Posterior vena cava (tissue), 2 donors: Measurements from ENCODE around the gene LPCAT1. TPM values are rescaled to one million over a fixed set of nuclear protein-coding genes. Genes with fewer than 3 reads are reported as not detected.
"Not testable (repeated sequence)": the region's sequence is repeated elsewhere in the genome, so short reads cannot be mapped to it uniquely, and the experiment has no call there.

Experiments used
- DNase-seq: peaks from one replicate; pipeline ENCODE4 v3.0.0-alpha.2; 2020; ENCODE audit warnings: low spot score
- intact Hi-C, 2 donors: fragments of 100-400 bp; cut with DNase I; formaldehyde crosslinking; loops; one replicate each; pipeline versions ENCODE4 v1.14.1 to v1.14.2; 2022 to 2023
- total RNA-seq, 2 donors: library from RNA; stranded (reverse); fragmentation: NEBNext Ultra II Directional; extraction: Animal tissue kit (Norgen Biotek cat#: 25700); gene quantifications; one replicate each; pipeline ENCODE4 v1.2.1, GENCODE V29; 2021
- donor health status: DM: yes; HTN: yes; CAD: no.
- donor health status: DM: yes; HTN: yes; CAD: no.

The LPCAT1 gene
- total RNA-seq, 2 donors from 2014 or later: 30.8 to 36.9 TPM

DNA sequence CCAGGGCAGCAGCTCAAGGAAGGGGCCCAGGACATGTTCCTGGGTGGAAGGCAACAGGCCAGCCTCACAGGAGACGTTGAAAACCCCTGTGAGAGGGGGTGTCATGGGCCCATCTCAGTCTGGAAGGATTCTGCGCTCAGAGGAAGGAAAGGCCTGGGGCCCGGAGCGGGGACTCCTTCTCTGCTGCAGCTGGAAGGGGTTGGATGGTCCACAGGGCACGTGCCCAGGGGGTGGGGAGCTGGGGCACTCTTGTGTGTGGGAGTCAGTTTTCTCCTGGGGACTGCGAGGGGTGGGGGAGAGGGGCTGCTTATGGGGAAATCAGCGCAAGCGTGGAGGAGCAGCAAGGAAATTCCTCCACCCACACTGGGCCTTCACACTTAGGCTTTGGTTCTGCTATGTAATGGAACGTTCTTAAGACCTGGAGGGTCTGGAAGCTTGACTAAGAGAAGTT, 2.9 kb upstream of the LPCAT1 start:
- peak; percentile 67 for DNase-seq
- intact Hi-C loops: no loop called here

GRCh38 chr5:1526190-1526631, 2.5 kb upstream of the LPCAT1 start:
- peak; percentile 79 for DNase-seq
- intact Hi-C loops: no loop called here

DNA sequence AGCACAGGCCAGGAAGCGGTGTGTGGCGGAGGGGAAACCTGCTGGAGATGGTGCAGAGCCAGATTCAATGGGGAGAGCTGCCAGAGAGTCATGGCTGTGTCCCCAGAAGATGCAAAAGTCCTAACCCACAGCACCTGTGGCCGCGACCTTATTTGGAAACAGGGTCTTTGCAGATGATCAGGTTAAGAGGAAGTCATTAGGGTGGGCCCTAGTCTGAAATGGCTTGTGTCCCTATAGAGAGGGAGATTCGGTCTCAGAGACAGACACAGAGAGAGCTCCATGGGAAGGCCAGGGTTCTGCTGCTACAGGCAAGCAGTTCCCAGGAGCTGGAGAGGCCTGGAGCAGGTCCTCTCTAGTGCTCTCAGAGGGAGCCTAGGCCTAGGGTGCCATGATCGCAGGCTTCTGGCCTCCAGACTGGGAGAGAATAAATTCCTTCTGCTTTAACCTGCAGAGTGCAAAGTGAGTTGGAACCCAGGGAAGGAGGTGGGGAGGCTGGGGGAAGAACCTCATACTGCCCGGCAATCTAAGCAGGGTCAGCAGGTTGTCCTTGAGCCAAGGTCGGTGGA, 1.9 kb upstream of the LPCAT1 start:
- DNase-seq: peak; percentile 20
- intact Hi-C loops: no loop called here

DNA sequence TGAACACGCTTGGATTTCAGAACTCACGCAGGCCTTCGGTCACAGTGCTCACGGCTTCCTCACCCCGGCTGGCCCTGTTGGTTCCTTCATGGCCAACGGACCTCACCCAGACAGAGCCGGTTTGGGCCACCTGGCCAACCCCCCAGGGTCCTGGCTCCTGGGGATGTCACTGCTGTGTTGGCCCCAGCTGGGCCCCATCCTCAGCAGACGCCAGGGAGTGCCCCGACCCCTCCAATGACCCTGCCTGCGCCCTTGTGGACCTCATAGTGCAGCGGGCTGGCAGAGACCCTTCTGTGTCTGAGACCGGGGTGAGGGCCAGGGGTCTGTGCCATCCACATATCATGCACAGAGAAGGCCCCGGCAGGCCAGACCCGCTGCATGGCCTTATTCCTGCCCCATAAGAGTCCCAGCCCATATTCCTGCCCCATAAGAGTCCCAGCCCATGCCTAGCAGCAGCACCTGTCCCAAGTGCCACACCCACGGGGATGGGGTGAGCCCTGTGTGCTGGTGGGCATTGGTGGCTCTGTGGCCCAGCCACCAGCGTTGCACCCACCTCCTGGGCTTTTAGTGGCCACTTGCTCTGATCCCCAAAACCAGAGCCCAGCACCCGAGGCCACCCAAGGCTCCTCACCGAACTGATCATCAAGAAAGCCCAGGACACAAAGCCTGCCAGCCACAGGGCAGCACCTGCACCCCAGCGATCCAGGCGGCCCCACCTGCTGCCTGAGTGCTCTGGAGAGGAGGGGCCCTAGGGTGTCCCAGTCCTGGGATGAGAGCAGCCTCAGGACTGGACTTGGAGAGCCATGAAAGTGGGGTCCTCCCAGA, 1.3 kb upstream of the LPCAT1 start:
- peak; percentile 79 for DNase-seq
- intact Hi-C loops: no loop called here

DNA sequence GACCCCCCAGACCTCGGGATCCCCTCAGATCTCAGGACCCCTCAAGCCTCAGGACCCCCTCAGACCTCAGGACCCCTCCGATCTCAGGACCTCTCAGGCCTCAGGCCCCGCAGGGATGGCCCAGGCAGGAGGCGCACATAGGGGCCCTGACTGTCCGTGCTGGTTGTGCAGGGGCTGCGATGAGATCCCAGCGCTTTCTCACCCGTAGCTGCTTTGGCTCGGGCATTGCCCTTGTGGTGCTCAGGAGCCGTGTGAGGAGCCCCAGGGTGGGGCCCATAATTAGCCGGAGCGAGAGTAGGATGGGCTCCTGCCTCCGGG, 680 bp upstream of the LPCAT1 start:
- DNase-seq: no peak
- intact Hi-C loops: no loop called here

DNA sequence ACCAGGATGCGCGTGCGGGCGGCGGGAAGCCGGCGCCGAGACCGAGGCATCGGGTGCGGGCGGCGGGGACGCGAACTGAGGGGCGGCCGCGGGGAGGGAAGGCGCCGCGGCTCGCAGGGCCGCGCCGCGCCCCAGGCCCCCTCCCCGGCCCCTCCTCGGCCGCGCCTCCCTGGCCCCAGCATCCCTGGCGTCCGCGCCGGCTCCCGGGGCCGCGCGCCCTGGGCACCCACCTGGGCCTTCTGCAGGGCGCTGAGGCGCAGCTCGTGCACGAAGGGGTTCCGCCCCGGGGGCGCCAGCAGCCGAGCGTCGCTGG, 324 bp downstream of the LPCAT1 start:
- intact Hi-C loops: no loop called here
- DNase-seq: no peak

- peak; percentile 82 for DNase-seq
These were observed 920 bp downstream of the LPCAT1 start for GRCh38 chr5:1522601-1523479.

GRCh38 chr5:1521671-1522600, 1.8 kb downstream of the LPCAT1 start:
- peak; percentile 81 for DNase-seq
- intact Hi-C loops: no loop called here

More at GRCh38 chr5:1522601-1523479, 920 bp downstream of the LPCAT1 start:
- intact Hi-C loops: no loop called here

DNA sequence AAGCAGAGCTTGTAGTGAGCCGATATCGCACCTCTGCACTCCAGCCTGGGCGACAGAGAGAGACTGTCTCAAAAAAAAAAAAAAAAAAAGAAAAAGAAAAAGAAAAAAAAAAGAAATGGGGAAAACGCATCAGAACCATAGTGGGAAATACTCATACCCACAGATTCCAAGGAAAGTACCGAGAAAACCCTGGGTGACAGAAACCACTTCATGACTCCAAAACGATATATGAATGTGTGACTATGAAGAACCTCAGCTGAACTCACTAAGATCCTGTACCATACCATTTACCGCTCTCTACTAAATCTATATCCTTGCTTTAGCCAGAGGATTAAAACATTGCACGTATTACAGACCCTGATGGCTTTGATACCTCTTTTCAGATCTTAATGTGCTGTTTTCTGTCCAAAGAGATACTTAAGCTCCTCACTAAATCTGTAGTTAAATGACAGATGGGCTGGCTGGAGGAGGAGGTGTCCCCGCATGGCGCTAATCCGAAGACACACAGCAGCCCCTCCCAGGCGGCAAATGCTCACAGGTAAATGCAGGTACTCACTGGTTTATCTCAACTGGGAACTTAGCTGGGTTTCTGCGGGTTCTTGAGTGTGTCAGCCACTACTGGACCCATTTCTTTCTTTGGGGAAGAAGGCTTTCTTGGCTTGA, 2.8 kb downstream of the LPCAT1 start:
- no peak for DNase-seq
- intact Hi-C loops: no loop called here

GRCh38 chr5:1519631-1520210, 4.0 kb downstream of the LPCAT1 start:
- intact Hi-C loops: no loop called here
- peak; percentile 59 for DNase-seq

DNA sequence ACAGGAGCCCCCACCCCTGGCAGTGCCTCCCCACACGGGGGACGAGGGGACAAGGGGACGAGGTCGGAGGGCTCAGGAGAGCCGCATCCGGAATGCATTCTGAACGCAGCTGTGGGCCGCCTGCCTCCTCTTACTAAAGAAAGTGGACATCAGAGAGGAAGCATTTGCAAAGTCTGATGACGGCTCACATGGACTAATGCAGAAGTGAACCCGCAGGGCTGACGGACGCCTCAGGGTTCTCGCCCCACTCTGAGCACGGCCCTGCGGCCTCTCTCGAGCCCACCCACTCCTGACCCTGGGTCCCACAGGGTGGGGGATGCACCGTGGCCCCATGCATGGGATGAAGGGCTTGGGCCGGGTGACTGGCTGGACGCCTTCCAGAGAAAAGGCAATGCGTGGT, 5.9 kb downstream of the LPCAT1 start:
- peak; percentile 75 for DNase-seq
- intact Hi-C loops: no loop called here

GRCh38 chr5:1516615-1517601, 6.9 kb downstream of the LPCAT1 start:
- peak; percentile 81 for DNase-seq
- intact Hi-C loops: no loop called here

GRCh38 chr5:1515921-1516571, 7.7 kb downstream of the LPCAT1 start:
- intact Hi-C loops: no loop called here
- DNase-seq: peak; percentile 65

- peak; percentile 76 for DNase-seq
- intact Hi-C loops: no loop called here
These were observed 8.3 kb downstream of the LPCAT1 start for GRCh38 chr5:1515311-1515920.

- intact Hi-C loops: not testable (repeated sequence)
- DNase-seq: peak; percentile 53
These were observed 8.9 kb downstream of the LPCAT1 start for GRCh38 chr5:1514819-1515310.
